Mucosa of gallbladder (tissue), 1 donor: Measurements from ENCODE around the gene WWOX. TPM values are rescaled to one million over a fixed set of nuclear protein-coding genes. Genes with fewer than 3 reads are reported as not detected.

ENCODE experiments used
- DNase-seq: peaks from one replicate; pipeline ENCODE4 v3.0.0-alpha.2; 2020; ENCODE audit warnings: low spot score
- total RNA-seq: library from RNA; stranded (reverse); gene quantifications from one replicate; pipeline ENCODE4 v1.2.1, GENCODE V29; 2021
- donor health status: DM: no; HTN: no; CAD: no.

The WWOX gene
- total RNA-seq, 1 donor from 2014 or later: 28.2 TPM

DNA sequence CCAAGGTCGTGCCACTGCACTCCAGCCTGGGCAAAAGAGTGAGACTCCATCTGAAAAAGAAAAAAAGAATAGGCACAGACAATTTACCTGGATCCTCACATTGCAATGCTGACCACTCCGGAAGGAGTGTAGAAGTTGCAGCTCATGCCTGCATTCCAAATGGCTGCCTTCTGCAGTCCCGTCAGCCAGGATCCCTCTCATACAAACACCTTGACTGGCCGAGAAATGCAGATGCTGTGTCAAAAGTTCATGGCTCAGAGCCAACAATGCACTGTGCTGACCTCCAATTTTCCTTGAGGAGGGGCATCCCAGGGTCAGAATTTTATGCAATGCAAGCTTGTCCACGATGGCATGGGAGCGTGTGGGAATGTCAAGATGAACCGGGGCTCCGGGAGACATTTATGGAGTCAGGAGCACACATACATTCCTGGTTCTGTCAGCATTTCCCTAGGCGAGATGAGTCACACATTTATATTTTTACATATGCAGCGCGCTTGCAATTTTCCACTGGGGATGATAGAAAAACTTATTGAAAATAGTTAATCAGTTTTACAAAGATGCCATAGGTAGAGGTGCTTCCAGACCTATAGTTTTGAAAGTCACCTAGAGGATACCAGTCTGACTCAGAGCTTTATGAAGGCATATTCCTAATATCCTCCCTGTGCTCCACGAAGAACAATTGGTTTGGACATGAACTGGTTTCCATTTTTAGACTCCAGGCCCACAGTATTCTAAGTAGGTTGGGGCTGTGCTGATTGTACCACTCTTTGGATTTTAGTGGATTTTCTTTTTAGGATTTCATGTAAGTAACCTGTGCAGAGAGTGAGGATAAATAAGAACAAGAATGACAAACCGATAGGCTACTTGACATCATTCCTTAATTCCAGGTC, 886.5 kb downstream of the WWOX start:
- DNase-seq: no peak

DNA sequence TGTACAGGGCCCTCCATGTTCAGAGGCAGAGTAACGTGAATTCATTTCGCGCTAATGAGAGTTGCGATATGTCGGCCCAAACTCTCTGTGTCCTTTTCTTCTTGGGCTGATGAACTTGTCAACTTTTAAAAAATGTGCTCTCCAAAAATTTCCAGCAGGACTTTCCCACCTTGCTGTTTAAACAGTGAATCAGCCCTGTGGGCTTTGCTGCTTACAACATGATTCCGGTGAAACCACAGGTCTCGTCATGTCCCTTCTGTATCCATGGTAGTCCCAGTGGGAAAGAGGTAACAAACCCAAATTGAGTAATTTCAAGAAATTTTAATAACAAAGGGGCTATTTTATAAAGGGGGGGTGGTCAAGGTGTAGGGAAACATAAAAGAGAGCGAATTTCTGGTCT, 888.2 kb downstream of the WWOX start:
- no peak for DNase-seq

DNA sequence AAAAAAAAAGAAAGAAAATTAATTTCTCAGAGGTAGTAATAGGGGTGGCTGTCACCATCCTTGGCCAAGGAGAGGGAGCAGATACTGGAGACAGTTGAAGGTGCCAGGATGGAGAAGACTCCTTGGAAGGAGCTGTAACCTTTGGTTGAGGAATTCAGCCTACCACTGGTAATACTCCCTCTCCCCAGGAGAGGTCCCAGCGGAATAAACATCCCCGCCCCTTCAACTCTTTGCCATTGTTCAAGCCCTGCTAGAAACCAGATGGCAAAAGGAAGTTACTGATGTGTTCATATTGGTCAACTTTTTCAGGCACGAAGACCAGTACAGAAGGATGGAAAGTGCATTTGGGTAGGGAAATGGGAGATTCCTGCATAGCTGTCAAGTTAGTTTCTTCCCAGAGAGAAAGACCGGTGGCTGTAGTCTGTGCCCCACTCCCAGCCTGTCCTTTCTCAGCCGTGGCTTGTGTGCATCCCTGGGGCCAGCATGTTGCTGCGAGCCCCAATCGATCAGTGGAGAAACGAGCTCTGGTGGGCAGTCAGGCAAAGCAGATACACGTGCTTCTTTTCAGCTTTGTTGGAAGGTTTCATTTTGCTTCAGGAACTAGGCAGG, 889.0 kb downstream of the WWOX start:
- no peak for DNase-seq

DNA sequence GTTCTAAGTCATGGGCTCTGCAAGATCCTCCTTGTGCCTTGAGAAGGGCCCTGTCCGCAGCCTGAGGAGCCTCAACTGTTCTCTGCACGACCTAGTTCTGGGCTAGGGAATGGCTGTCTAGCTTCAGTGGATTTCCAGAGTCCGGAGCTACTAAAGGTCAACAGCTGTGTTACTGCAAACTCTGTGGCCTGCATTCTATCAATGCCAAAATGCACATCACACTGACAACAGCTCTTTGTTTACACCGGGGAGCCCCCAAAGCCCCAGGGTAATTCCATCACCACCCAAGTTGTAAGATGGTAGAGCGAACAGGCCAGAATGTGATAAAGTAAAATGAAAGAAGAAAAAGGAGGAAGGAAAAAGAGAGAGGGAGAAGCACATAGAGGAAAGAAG, 890.9 kb downstream of the WWOX start:
- peak; percentile 12 for DNase-seq

DNA sequence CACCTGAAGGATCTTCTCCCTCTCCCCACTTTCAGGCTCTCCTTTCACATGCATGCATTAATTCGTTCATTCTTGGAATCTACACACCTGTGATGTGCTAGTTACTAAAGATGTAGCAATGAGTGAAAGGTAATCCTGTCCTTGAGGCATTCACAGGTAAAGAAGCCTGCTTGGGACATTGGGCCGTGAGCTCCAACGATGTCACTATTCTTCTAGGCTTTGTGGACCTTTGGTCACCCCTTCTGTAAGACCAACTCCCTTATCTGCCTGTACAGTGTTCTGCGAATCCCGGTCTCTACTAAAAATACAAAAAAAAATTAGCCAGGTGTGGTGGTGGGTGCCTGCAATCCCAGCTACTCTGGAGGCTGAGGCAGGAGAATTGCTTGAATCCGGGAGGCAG, 892.5 kb downstream of the WWOX start:
- DNase-seq: no peak

DNA sequence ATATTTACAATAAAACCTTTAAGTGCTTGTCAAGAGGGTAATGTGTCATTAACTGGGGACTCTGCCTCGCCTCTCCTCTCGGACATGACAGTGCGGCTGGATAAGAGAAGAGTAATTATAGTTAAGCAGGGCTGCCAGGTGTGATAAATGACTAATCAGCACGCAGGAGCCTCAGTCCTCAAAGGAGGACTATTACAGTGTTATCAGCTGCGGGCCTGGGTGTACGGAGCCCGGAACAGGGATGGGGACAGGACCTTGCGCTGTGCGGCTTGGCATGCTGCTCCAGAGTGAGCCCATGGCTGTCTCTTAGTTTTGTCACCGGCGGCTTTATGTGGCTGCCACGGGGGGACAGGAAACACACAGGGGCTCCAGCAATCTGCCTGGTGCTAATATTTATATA, 893.9 kb downstream of the WWOX start:
- DNase-seq: no peak

DNA sequence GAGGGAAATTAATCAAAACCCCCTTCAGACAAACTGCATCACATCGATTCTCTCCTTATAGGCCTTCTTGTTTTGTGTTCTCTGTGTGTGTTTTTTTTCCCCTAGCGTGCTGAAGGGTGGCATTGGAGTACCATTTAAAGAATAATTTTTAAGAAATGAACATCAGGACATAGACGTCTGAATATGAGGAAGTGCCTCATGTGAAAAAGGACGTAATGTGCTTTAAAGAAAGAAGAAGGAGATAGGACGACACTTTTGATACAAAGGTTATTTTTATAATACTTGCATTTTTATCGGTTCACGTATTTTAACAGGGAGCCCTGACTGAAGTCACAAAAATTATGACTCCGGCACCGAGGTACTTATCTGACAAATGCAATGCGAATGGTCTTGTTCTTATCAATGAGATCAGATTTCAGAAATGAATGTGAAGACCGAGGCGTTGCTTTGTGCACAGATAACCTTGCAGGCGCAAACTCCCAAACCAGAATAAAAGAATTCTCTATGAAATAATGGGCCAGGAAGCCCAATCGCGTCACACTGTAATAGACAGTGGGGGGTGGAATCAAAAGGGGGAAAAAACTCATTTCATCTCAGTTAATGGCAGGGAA, 894.8 kb downstream of the WWOX start:
- no peak for DNase-seq

DNA sequence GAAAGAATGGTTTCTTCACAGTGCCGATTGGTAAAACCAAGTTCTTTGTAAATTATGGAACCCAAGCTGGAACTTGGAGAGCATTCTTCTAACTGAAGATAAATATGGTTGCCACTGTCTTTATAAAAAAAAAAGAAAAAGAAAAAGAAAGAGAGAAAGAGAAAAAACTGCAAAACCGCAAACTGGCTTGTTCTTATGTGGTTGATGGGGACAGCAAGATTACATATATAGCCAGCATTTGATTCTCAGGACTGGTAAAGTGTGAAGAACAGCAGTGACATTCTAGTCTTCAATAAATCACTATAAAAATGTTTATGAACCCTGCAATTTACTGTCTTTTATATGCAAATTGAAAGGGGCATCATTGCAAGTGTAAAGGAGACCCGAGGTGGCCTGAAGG, 896.0 kb downstream of the WWOX start:
- DNase-seq: no peak

DNA sequence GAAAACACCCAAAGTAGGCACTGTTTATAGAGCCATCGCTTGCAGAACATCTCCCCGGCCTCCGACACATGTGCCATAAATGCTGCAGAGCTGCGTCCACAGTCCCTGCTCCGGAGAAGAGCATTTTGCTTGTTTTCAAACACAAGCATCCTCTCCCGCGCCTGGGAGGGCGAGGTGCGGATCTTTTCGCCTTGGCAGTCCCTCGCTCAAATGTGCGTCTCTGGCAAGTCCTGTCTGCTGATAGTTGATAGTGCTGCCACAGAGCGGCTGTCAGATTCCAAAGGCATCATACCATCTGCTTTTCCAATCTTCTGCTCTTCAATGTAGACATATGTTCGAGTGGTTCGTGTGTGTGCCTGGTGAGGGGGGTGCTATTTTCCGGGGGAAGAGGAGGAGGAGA, 897.3 kb downstream of the WWOX start:
- no peak for DNase-seq

DNA sequence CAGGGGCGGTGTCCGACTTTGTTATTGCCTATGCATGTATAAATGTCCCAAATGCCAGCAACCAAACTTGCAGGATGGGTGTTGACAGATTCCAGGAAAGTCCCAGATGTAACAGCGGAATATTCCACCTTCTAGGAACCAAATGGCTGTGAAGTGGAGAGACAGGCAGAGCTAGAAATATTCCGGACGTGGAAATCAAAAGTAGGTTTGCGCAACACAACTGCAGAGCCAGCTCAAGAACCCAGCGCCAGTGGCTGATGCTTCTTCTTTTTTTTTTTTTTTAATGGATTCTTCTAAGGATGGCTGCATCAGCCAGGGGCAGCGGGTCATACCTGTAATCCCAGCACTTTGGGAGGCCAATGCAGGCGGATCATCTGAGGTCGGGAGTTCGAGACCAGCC, 899.4 kb downstream of the WWOX start:
- DNase-seq: no peak

DNA sequence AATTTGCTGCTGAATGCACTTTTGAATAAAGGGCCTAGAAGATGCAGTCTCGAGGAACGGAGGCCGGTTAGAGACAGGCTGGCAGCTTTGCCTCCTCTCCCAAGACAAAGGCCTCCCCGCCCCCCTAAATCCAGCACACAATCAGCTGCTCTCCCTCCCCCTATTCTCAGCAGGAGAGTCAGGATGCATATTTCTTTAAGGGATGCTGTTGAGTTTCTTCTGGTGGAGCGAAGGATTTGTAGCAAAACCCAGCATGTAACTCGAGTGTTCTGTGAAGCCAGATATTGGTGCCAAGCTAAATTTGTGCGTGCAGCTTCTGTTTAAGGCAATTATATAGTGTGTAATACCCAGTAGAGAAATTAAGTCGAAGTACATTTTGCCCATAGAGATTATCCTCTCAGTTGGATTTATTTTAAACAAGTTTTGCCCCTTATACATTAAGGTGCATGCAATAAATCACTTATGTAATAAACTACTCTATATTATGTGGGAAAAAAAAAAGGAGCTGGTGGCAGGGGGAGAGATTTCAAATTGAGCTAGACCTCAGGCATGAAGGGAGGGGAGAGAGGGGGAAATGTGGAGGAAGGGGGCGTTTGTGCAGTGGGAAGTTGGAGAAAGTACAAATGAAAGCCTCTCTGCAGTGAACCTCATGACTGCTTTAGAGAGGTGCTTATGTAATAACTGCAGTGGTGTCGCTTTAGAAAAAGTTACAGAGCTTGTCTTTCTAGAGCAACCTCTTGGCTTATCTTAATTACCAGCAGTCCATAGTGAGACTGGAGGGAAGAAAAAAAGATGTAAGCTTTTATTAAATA, 901.9 kb downstream of the WWOX start:
- DNase-seq: no peak

DNA sequence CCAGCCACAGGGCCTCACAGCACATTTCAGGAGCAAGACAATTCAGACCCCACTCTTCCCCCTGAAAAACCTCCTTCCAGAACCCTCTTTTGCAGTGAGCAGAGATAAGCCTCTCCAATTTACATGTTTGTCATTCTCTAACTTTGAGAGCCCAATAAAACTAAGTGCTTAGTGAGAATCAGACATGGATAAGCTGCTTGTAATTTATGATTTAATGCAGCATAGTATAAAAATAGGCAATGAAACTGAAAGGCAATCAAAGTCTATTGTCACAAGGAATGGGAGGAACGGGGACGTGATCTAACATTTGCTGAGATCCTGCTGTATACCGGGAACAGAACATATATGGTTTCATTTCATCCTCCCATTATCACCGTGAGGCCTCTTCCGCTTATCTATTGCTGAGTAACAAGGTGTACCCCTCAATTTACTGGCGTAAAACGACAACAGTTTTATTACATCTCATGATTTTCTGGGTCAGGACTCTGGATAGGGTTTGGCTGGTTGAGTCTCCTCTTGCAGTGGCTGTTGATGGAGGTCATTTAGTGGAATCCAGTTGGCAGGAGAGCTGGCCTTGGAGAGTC, 903.7 kb downstream of the WWOX start:
- no peak for DNase-seq

DNA sequence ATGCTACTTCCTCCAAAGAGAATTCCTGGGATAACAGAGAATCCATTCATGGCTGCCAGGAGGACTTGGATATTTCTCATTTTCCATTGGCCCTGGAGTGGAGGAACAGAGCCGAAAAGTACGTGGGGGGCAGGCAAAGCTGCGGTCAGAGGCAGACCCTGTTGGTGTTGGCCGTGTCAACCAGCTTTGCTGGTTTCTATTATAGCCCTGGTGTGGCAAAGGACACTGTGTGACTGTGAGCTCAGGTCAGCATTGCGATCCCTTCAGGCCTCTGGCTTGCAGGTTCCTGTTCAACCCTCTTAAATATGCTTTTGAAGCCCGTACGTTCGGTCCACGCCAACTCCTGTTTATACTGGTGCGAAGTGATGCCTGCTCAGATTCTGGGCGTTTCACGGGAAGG, 904.9 kb downstream of the WWOX start:
- no peak for DNase-seq

DNA sequence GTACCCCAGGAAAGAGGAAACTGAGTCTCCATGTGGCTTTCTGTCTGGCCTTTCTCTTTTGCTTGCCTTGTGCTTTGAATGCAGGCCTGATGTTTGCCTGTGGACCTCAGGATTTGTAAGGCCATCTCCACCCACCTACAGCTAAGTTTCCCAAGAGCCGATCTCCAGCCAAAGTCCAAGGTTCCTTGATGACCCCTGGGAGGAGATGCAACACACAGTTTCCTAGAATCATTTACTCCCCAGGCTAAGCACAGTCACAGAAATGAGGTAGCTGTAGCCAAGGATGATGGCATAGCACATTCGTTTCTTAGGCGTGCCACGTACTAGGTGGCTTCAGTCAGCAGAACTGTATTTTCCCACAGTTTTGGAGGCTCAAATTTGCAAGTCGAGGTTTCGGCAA, 905.6 kb downstream of the WWOX start:
- DNase-seq: no peak

DNA sequence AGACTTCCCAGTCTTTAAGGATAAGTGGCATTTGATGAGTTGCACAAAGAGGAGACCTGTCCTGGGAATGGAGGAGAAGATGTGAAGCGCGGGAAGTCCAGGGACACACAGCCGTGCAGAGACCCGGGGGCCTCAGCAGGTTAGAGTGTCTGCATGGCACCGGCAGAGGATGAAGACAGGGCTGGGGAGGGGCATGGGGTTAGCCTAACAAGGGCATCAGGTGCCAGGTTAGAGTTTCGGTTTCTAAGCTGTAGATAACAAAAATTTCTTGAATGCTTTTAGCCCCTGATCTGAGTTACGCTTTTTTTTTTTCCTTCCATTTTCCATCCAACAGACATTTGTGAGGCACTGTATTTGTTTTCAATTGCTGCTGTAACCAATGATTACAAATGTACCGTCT, 906.8 kb downstream of the WWOX start:
- no peak for DNase-seq

DNA sequence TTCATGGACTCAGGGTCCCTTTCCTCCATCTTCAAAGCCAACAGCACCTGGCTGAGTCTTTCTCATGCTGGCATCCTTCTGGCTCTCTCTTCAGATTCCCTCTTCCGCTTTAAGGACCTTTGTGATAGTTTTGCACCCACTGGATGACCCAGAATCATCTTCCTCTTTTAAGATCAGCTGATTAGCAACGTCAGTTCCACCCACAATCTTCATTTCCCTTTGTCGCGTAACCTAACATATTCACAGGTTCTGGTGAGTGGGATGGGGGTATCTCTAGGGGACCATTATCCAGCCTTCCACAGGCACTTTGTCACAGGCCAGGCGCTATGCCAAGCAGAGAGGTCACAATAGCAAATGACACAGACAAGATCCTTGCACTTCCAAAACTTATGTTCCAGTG, 907.3 kb downstream of the WWOX start:
- no peak for DNase-seq

DNA sequence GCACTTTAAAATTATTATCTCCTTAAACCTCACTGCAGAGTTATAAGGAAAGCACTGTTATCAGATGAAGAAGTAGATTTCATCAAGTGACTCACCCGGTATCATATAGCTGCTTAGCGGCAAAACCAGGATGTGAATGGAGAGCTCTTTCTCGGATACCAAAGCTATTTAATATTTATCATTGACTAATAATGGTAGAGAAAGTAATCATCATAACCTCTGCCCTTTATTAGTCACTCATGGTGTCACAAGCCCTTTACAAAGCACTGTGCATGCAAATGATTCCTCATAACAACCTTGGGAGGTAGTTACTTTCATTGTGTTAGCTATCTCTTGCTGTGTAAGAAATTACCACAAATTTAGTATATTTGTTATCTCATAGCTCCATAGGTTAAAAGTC, 908.2 kb downstream of the WWOX start:
- DNase-seq: no peak

DNA sequence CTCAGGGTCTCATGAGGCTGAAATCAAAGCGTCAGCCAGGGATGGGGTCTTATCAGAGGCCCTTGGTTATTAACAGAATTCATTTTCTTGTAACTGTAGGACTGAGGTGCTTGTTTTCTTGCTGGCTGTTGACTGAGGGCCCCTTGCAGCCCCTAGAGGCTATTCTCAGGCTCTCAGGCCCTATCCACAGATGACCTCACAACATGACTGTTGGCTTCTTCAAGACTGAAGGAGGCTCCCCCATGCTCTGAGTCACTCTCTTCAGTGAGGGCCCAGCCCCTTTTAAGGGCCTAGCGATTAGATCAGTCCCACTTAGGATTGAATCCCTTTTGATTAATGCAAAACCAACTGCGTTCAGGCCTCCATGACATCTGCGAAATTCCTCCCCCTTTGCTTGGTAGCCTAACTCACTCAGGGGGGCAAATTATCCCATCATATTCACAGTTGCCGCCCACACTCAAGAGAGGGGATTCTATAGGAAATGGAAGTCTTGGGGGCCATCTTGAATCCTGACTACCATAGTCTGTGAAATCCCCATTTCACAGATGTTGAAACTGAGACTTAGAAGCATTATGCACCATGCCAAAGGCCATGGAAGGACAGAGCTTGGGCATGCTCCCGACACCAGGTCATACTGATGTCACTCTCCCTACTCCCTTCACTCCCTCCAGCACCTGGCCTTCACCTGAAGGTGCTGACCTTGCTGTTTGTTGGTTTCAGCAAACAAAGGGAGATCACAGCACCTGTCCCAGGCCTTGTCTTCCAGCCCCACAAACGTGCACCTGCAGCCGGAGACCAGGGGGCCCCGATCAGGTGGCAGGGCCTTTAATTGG, 908.8 kb downstream of the WWOX start:
- DNase-seq: no peak

DNA sequence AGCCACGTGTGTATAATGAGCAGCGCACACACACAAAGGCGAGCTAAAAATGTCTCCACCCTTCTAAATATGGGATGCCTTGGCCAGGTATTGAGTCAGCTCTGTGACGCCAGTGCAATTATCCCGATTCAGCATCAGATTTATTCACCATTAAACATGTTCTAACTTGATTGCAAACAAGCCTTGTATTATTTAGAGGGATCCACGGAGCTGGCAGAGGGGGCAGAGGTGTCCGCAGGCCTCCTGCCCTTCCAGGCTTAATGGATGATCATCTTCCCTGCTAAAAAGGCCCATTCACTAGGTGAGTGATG, 909.4 kb downstream of the WWOX start:
- no peak for DNase-seq

DNA sequence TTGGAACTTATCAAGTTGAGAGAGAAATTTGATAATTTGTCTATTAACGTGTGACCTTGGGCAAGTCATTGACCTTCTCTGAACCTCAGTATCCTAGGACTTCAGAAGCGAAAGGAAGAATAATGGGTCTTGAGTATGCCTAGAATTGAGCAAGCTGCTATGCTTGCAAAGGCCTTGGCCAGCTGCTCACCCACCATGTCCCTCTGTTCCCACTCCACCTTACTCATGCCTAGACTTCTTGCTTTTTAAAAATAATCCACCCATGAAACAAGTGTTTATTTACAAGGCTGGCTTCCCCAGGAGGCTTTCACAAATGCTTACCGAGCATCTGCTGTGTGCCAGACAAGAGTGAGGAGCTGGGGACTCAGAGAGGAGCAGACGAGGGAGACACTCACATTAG, 910.4 kb downstream of the WWOX start:
- DNase-seq: no peak

DNA sequence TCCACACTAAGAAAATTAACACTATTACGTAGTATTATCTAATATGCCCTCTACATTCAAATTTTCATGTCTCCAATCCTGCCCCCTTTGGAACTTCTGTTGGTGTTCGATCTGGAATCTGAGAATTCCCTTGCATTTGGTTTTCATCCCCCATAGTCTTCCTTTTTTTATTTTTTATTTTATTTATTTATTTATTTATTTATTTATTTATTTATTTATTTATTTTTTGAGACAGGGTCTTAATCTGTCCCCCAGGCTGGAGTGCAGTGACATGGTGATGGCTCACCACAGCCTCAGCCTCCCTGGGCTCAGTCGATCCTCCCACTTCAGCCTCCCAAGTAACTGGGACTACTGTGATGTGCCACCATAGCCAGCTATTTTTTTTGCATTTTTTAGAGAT, 911.8 kb downstream of the WWOX start:
- no peak for DNase-seq
